CD4-positive, alpha-beta T cell treated with Interleukin-6 at 100 ng/mL for 8 hours (primary cell): ENCODE results near the gene CDC42BPA.
"Not testable (repeated sequence)": the region's sequence is repeated elsewhere in the genome, so short reads cannot be mapped to it uniquely, and the experiment has no call there.

Experiments
- DNase-seq: peaks from one replicate; pipeline ENCODE4 v3.0.0-alpha.2; 2020; ENCODE audit warnings: mixed read lengths, low spot score

Gene CDC42BPA

GRCh38 chr1:227260433-227260832 is 57.9 kb downstream of the CDC42BPA start:
- DNase-seq = no peak

GRCh38 chr1:227257964-227258363 is 60.3 kb downstream of the CDC42BPA start:
- DNase-seq = no peak

- no peak for DNase-seq
These were observed 63.1 kb downstream of the CDC42BPA start for GRCh38 chr1:227255086-227255732.

- no peak for DNase-seq
These were observed 65.2 kb downstream of the CDC42BPA start for GRCh38 chr1:227253065-227253464.

DNA sequence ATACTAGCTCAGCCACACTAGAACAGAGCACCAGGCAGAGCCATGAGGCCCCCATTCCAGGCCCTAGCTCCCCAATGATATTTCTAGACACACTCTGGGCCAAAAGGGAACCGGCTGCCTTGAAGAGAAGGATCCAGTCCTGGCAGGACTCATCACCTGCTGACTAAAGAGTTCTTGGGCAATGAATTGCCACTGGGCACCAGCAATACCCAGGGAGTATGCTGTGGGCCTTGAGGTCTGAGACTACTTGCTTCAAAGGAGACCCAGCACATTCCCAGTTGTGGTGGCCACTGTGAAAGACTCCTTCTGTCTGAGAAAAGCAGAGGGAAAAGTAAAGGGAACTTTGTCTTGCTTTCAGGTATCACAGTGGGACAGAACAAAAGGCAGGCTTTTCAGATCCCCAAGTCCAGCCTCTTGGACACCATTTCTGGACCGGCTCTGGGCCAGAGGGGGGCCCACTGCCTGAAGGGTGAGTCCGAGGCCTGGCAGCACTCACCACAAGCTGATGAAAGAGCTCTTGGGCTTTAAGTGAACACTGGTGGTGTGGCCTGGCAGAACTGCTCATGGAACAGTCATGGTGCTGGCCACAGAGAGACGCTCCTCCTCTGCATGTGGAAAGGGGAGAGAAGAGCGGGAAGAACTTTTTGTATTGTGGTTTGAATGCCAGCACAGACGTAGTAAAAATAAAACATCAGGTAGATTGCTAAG is 72.5 kb downstream of the CDC42BPA start:
- DNase-seq = no peak

- DNase-seq = no peak
These were observed 73.8 kb downstream of the CDC42BPA start for GRCh38 chr1:227244339-227245118.

GRCh38 chr1:227242811-227243682 is 75.2 kb downstream of the CDC42BPA start:
- no peak for DNase-seq

- DNase-seq = no peak
These were observed 77.3 kb downstream of the CDC42BPA start for GRCh38 chr1:227240983-227241382.

- DNase-seq = no peak
These were observed 83.3 kb downstream of the CDC42BPA start for GRCh38 chr1:227234998-227235405.

DNA sequence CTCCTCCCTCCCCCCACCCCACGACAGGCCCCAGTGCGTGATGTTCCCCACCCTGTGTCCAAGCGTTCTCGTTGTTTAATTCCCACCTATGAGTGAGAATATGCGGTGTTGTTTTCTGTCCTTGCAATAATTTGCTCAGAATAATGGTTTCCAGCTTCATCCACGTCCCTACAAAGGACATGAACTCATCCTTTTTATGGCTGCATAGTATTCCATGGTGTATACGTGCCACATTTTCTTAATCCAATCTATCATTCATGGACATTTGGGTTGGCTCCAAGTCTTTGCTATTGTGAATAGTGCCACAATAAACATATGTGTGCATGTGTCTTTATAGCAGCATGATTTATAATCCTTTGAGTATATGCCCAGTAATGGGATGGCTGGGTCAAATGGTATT is 87.2 kb downstream of the CDC42BPA start:
- not testable (repeated sequence) for DNase-seq

DNA sequence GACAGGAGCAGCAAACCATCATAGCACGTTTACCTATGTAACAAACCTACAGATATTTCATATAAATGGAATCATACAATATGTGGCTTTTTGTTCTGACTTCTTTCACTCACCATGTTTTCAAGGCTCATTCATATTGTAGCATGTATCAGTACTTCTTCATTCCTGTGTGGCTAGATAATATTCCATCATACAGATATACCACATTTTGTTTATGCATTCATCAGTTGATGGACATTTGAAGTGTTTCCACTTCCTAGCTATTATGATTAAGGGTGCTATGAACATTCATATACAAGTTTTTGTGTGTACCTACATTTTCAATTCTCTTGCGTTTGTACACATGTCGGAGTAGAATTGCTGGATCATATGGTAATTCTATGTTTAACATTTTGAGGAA is 90.1 kb downstream of the CDC42BPA start:
- no peak for DNase-seq

GRCh38 chr1:227227761-227228160 is 90.5 kb downstream of the CDC42BPA start:
- no peak for DNase-seq

DNA sequence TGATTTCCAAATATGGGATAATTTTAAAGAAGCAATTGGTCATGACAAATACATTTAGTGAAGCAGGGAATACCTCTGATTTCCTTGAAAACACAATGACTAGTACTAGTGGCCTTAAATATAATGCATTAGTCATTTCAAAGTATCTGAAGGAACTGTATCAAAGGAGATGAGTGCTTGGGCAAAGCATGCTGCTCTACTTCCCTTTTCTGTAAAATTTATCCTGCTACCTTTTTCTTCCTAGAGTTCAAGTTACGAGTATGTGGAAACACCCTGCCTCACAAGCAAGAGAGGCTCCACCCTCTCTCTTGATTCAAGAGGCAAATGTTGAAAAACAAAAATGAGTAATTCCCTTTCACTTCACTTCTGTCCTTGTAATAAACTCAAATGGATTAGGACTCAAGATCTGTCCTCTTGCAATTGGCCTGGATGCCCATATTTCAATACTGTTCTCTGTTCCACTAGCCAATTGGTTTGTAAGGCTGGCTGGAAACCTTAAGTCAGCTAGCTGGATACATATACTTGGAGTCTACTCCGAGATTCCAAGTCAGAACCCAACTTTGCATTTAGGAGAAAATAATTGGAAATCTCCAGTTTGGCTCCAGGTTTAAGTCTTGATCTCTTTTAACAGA is 92.5 kb downstream of the CDC42BPA start:
- no peak for DNase-seq

GRCh38 chr1:227223171-227223806 is 95.0 kb downstream of the CDC42BPA start:
- DNase-seq = no peak

DNA sequence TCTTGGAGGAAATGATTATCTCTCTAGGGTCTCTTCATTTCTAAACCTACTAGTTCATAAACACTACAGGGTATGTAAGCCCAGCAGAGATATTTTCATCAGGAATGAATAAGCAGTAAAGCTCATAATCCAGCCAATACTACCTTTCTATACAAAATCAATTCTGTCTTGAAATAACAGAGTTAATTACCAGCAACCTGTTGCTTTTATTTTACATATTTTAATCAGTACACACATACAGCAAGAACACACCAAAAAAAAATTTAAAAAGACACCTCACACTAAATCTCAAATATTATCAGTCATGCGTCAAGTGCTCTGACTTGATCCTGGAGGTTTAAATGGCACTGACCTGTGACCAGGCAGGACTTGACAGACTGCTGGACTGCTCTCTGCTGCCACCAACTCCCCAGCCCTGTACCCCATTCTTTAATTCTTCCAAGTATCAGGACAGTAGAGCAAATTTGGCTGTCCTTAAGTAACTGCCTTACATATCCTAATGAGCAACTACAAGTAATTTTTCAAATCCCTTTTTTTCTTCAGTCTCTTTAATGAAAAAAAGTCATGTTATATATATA is 98.5 kb downstream of the CDC42BPA start:
- DNase-seq = no peak

- DNase-seq = no peak
These were observed 99.3 kb downstream of the CDC42BPA start for GRCh38 chr1:227218870-227219573.

DNA sequence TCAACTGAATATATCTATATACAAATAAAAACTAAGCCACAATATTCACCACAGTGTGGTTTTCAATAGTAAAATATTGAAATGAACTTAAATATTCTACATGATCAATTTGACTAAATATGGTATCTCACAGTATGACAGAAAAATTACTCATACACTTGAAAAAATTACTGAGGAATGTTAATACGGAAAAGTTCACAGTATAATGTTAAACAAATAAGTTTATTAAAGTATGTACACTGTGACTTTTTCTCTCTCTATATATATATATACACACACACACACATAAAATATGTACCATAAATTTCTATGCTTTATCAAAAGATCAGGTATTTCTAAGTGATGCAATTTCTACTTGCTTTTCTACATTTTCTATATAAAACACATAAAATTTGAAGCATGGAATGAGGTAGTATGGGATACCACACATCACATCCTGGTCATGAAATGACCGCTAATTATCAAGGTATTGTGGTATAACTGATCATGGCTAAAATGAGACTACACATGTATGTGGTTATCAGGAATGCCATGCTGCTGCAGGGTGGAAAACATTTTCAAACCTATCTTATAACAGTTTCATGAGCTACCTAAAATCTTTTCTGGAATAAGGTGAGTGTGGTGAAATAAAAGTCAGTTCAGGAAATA is 102.3 kb downstream of the CDC42BPA start:
- no peak for DNase-seq

DNA sequence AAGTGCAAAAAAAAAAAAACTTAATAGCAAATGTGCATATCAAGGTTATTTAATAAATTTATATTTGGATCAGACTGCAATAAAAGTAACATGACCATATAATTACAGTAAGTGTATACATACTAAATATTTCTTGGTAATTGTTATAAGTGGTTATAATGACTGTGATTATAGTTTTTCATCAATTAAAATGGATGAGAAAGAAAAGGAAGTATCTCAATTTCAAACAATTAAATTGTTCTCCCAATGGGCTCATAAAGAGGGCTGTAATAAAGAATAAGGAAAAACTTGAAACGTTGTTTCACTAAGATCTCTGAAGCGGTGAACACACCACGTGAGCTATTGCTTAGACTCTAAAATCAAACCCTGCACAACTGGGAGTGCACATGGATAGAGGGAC is 104.1 kb downstream of the CDC42BPA start:
- DNase-seq = no peak

GRCh38 chr1:227213426-227213825 is 104.9 kb downstream of the CDC42BPA start:
- no peak for DNase-seq

- no peak for DNase-seq
These were observed 106.1 kb downstream of the CDC42BPA start for GRCh38 chr1:227212164-227212563.
